Right atrium auricular region (tissue), 2 donors: ENCODE measurements around the gene ITGB4. TPM values are rescaled to one million over a fixed set of nuclear protein-coding genes. Genes with fewer than 3 reads are reported as not detected.

ENCODE experiments used
- DNase-seq: peaks from one replicate; pipeline ENCODE4 v3.0.0-alpha.2; 2019; ENCODE audit warnings: low spot score
- H3K27ac ChIP-seq, 2 donors: fragments of 200-600 bp; sonication (generic); 1 replicate in 1 of 2; 2 replicates in 1 of 2; pipeline ENCODE4 v1.5.1; 2016 to 2019
- H3K27me3 ChIP-seq, 2 donors: fragments of 200-600 bp; sonication (generic); one replicate each; pipeline versions ENCODE4 v1.5.1 to v1.6.0; 2017 to 2019
- H3K36me3 ChIP-seq: fragments of 200-600 bp; sonication (generic); one replicate; pipeline ENCODE4 v1.5.1; 2016
- H3K4me1 ChIP-seq, 2 donors: fragments of 200-600 bp; sonication (generic); one replicate each; pipeline versions ENCODE4 v1.5.1 to v1.6.0; 2017 to 2019
- H3K4me3 ChIP-seq, 2 donors: fragments of 200-600 bp; sonication (generic); 1 replicate in 1 of 2; 2 replicates in 1 of 2; pipeline ENCODE4 v1.5.1; 2017 to 2019; ENCODE audit warnings: mild to moderate bottlenecking in 1 of 2, moderate library complexity in 1 of 2
- H3K9me3 ChIP-seq, 2 donors: fragments of 200-600 bp; sonication (generic); one replicate each; pipeline ENCODE4 v1.5.1; 2019
- microRNA-seq, 2 donors: library from miRNA; unstranded; fragments of <30 nt; microRNA quantifications; one replicate each; pipeline ENCODE4, GENCODE V29; 2016 to 2017; ENCODE audit warnings: borderline number of aligned reads in 2 of 2, borderline replicate concordance in 1 of 2
- total RNA-seq, 2 donors: library from RNA; depleted of rRNA; stranded (reverse); fragments of >200 nt; gene quantifications; one replicate each; pipeline ENCODE4 v1.1.0, GENCODE V29; 2016
- TF ChIP-seq, protein P1 (sequence below), 2 donors: fragments of 200-600 bp; sonication (generic); IDR thresholded peaks; one replicate each; pipeline ENCODE4 v1.5.1; 2019; ENCODE audit warnings: antibody characterized with exemption in 2 of 2

The ITGB4 gene
- total RNA-seq, 2 donors from 2014 or later: 11.1 to 37.5 TPM

DNA sequence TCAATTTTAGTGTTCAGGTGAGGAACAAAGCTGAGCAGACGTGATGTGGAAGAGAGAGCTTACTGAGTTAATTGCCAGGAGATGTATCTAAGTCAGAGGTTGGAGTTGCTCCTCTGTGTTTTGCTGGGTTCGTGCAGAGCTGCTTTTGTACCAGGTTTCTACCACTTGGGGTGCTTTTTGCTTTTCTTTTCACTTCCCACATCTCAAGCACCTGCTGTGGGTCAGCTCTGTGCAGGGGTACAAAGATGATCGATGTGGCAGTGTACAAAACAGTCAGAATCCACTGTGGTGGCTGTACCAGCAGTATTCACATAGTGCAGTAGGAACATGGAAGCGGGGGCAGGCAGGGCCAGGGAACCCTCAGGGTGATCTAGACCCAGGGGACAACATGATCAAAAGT is 78.1 kb downstream of the ITGB4 start:
- no peak for DNase-seq
- TF ChIP-seq, protein P1, sequence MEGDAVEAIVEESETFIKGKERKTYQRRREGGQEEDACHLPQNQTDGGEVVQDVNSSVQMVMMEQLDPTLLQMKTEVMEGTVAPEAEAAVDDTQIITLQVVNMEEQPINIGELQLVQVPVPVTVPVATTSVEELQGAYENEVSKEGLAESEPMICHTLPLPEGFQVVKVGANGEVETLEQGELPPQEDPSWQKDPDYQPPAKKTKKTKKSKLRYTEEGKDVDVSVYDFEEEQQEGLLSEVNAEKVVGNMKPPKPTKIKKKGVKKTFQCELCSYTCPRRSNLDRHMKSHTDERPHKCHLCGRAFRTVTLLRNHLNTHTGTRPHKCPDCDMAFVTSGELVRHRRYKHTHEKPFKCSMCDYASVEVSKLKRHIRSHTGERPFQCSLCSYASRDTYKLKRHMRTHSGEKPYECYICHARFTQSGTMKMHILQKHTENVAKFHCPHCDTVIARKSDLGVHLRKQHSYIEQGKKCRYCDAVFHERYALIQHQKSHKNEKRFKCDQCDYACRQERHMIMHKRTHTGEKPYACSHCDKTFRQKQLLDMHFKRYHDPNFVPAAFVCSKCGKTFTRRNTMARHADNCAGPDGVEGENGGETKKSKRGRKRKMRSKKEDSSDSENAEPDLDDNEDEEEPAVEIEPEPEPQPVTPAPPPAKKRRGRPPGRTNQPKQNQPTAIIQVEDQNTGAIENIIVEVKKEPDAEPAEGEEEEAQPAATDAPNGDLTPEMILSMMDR (IDR thresholded peaks at IDR 0.05): no peak
- Histone ChIP-seq H3K9me3 (no peaks in the 10 kb centered on the region), H3K27me3 (no peaks in the 10 kb centered on the region), H3K27ac (no peak overlapping the region), H3K36me3 (peaks cover 24% of the 10 kb centered on the region), H3K4me3 (no peak overlapping the region), H3K4me1 (no peaks in the 10 kb centered on the region)

DNA sequence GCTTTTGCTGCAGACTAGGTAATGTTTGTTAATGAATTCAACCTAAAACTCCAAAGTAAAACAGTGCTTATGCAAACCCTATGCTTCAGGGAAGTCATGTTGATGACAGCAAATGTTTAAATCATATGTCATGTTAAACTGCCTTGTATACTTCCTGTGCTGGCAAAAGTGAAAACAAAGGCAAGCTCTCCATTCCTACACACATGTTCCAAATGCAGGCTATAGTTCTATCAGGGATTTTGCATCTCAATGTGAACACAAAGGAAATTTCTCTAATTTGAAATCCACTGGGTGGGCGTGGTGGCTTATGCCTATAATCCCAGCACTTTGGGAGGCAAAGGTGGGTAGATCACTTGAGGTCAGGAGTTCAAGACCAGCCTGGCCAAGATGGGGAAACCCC is 82.6 kb downstream of the ITGB4 start:
- no peak for DNase-seq
- Histone ChIP-seq H3K9me3 (no peaks in the 10 kb centered on the region), H3K36me3 (peaks cover 14% of the 10 kb centered on the region), H3K27ac (no peak overlapping the region), H3K4me1 (peaks cover 0 to 22% of the 10 kb centered on the region in 2 donors), H3K27me3 (no peaks in the 10 kb centered on the region), H3K4me3 (no peak overlapping the region)
- TF ChIP-seq, protein P1 (IDR thresholded peaks at IDR 0.05): no peak

- TF ChIP-seq, protein P1 (IDR thresholded peaks at IDR 0.05): no peak
- Histone ChIP-seq H3K4me3 (no peak overlapping the region), H3K36me3 (peaks cover 20% of the 10 kb centered on the region), H3K27ac (peak overlapping the region; percentile 83 to 89), H3K4me1 (peaks cover 0 to 39% of the 10 kb centered on the region in 2 donors), H3K27me3 (no peaks in the 10 kb centered on the region), H3K9me3 (no peaks in the 10 kb centered on the region)
- no peak for DNase-seq
Observed at GRCh38 chr17:75806822-75807500, 85.7 kb downstream of the ITGB4 start.

Small RNAs within 50 kb of the gene (microRNA-seq; reads per million reads assigned to microRNA genes)
- 0 to 0.71 reads per million in 2 donors for gene MIR4738

Other genes with a start within 250 kb of the ITGB4 start
- gene CASKIN2, start 205.9 kb upstream of the ITGB4 start, total RNA-seq: 10 to 100 TPM; 18.3 to 28.7 TPM
- gene TSEN54, start 204.9 kb upstream of the ITGB4 start, total RNA-seq: 10 to 100 TPM in 1 of 2 donors, 1 to 10 TPM in 1; 9.6 to 13.8 TPM
- 1 to 10 TPM; 4.1 to 8.5 TPM for gene LLGL2, start 195.8 kb upstream of the ITGB4 start, total RNA-seq
- gene MYO15B, start 133.7 kb upstream of the ITGB4 start, total RNA-seq: 10 to 100 TPM; 29.3 to 34.3 TPM
- 10 to 100 TPM in 1 of 2 donors, 1 to 10 TPM in 1; 6.4 to 12.0 TPM for gene SMIM5, start 88.0 kb upstream of the ITGB4 start, total RNA-seq
- 1 to 10 TPM; 6.2 to 7.1 TPM for gene RECQL5, start 54.3 kb upstream of the ITGB4 start, total RNA-seq
- gene SAP30BP, start 54.1 kb upstream of the ITGB4 start, total RNA-seq: 10 to 100 TPM; 28.5 to 44.6 TPM
- gene GALK1, start 43.7 kb downstream of the ITGB4 start, total RNA-seq: 10 to 100 TPM; 19.6 to 21.0 TPM
- 10 to 100 TPM; 18.8 to 25.3 TPM for gene UNK, start 63.3 kb downstream of the ITGB4 start, total RNA-seq
- gene UNC13D, start 122.9 kb downstream of the ITGB4 start, total RNA-seq: 10 to 100 TPM; 11.1 to 25.9 TPM
- 100 to 1,000 TPM in 1 of 2 donors, 10 to 100 TPM in 1; 100.0 to 163 TPM for gene WBP2, start 133.9 kb downstream of the ITGB4 start, total RNA-seq
- gene TRIM47, start 157.1 kb downstream of the ITGB4 start, total RNA-seq: 10 to 100 TPM; 16.8 to 24.8 TPM
- 1 to 10 TPM; 7.0 to 9.8 TPM for gene TRIM65, start 175.5 kb downstream of the ITGB4 start, total RNA-seq
- 10 to 100 TPM; 27.2 to 36.4 TPM for gene MRPL38, start 183.4 kb downstream of the ITGB4 start, total RNA-seq
- 1 to 10 TPM; 3.8 to 6.3 TPM for gene FBF1, start 219.6 kb downstream of the ITGB4 start, total RNA-seq